AG09309 (cell line): ENCODE measurements around the gene GRID1.

Experiments
- DNase-seq: peaks from one replicate; pipeline ENCODE4 v3.0.0-alpha.2; 2010; ENCODE audit warnings: low read depth
- H3K4me3 ChIP-seq: 2 replicates; pipeline ENCODE4 v1.5.1; 2011; ENCODE audit warnings: mild to moderate bottlenecking, low read depth, low read length, moderate library complexity; ENCODE audit not compliant: control insufficient read depth
- CTCF ChIP-seq: IDR thresholded peaks from 2 replicates; pipeline ENCODE4 v1.5.1; 2011; ENCODE audit warnings: mild to moderate bottlenecking, low read depth, low read length, inconsistent platforms; ENCODE audit not compliant: insufficient read depth, control insufficient read depth; ENCODE audit errors: missing control alignments

Gene GRID1

GRCh38 chr10:86260564-86260963 is 106.0 kb downstream of the GRID1 start:
- H3K4me3 ChIP-seq, result no peak overlapping the region
- no peak for TF ChIP-seq CTCF
- no peak for DNase-seq

GRCh38 chr10:86259901-86260562 is 106.6 kb downstream of the GRID1 start:
- no peak for DNase-seq
- H3K4me3 ChIP-seq, result no peak overlapping the region
- no peak for TF ChIP-seq CTCF

- TF ChIP-seq CTCF, result no peak
- no peak for DNase-seq
- no peak overlapping the region for H3K4me3 ChIP-seq
These were observed 107.7 kb downstream of the GRID1 start for GRCh38 chr10:86258941-86259340.

- no peak overlapping the region for H3K4me3 ChIP-seq
- no peak for TF ChIP-seq CTCF
- no peak for DNase-seq
These were observed 108.1 kb downstream of the GRID1 start for GRCh38 chr10:86258499-86258898.

- H3K4me3 ChIP-seq, result no peak overlapping the region
- TF ChIP-seq CTCF, result no peak
- no peak for DNase-seq
These were observed 108.9 kb downstream of the GRID1 start for GRCh38 chr10:86257683-86258082.

- no peak for TF ChIP-seq CTCF
- no peak for DNase-seq
- no peak overlapping the region for H3K4me3 ChIP-seq
These were observed 109.8 kb downstream of the GRID1 start for GRCh38 chr10:86256690-86257315.
